Ammon's horn (tissue), 1 donor: ENCODE data around the gene KDM4C.

Experiments used
- DNase-seq: peaks from one replicate; pipeline ENCODE4 v3.0.0-alpha.2; 2016; ENCODE audit warnings: low spot score

The KDM4C gene

GRCh38 chr9:7143645-7144200, 385.9 kb downstream of the KDM4C start:
- no peak for DNase-seq

GRCh38 chr9:7144265-7145046, 386.7 kb downstream of the KDM4C start:
- DNase-seq = no peak

- no peak for DNase-seq
Measured at GRCh38 chr9:7145361-7146069, 387.7 kb downstream of the KDM4C start.

GRCh38 chr9:7146582-7146981, 388.8 kb downstream of the KDM4C start:
- no peak for DNase-seq

- peak; percentile 19 for DNase-seq
Measured at GRCh38 chr9:7147121-7148090, 389.6 kb downstream of the KDM4C start.

GRCh38 chr9:7148243-7148765, 390.5 kb downstream of the KDM4C start:
- DNase-seq = no peak

- DNase-seq = no peak
Measured at GRCh38 chr9:7149258-7149657, 391.5 kb downstream of the KDM4C start.

- DNase-seq = no peak
Measured at GRCh38 chr9:7150153-7150890, 392.5 kb downstream of the KDM4C start.

GRCh38 chr9:7153134-7153533, 395.4 kb downstream of the KDM4C start:
- DNase-seq = no peak

- DNase-seq = no peak
Measured at GRCh38 chr9:7153566-7153965, 395.8 kb downstream of the KDM4C start.

- no peak for DNase-seq
Measured at GRCh38 chr9:7154003-7154619, 396.3 kb downstream of the KDM4C start.

GRCh38 chr9:7154650-7155049, 396.9 kb downstream of the KDM4C start:
- DNase-seq = no peak

- no peak for DNase-seq
Measured at GRCh38 chr9:7161469-7161868, 403.7 kb downstream of the KDM4C start.

- no peak for DNase-seq
Measured at GRCh38 chr9:7163932-7164331, 406.2 kb downstream of the KDM4C start.

GRCh38 chr9:7164440-7165330, 406.9 kb downstream of the KDM4C start:
- no peak for DNase-seq

GRCh38 chr9:7165331-7165975, 407.7 kb downstream of the KDM4C start:
- DNase-seq = no peak

- no peak for DNase-seq
Measured at GRCh38 chr9:7166074-7166473, 408.3 kb downstream of the KDM4C start.

GRCh38 chr9:7169717-7170389, 412.1 kb downstream of the KDM4C start:
- DNase-seq = no peak
